ENCODE data around the gene CBY1.

DNA sequence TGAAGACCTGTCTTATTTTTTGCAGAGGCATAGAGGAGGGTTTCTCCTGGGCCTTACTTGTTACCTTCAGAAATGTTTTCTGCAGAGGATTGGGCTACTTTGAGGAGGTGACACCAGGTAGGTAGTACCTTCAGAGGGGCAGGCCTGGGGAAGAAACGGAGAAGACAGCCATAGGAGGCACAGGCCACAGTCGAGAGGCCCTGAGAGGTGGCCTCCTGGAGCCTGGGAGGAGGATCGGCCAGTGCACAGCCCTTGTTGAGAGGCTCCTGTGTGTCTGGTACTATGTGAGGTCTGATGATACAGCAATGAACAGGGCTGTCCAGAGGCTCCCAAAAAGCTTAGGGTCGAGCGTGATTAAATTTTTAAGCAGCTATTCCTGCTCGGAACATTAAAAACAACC lies 60.8 kb downstream of the CBY1 start:
- TF ChIP-seq, protein P1, sequence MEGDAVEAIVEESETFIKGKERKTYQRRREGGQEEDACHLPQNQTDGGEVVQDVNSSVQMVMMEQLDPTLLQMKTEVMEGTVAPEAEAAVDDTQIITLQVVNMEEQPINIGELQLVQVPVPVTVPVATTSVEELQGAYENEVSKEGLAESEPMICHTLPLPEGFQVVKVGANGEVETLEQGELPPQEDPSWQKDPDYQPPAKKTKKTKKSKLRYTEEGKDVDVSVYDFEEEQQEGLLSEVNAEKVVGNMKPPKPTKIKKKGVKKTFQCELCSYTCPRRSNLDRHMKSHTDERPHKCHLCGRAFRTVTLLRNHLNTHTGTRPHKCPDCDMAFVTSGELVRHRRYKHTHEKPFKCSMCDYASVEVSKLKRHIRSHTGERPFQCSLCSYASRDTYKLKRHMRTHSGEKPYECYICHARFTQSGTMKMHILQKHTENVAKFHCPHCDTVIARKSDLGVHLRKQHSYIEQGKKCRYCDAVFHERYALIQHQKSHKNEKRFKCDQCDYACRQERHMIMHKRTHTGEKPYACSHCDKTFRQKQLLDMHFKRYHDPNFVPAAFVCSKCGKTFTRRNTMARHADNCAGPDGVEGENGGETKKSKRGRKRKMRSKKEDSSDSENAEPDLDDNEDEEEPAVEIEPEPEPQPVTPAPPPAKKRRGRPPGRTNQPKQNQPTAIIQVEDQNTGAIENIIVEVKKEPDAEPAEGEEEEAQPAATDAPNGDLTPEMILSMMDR (IDR thresholded peaks at IDR 0.05) = no peak
- no peak for TF ChIP-seq POLR2A (IDR thresholded peaks at IDR 0.05)
